Non-pigmented ciliary epithelial cell (primary cell): ENCODE results near the gene SFXN3.

Experiments
- DNase-seq: peaks from one replicate; pipeline ENCODE4 v3.0.0-alpha.2; 2010; ENCODE audit warnings: low read depth

The SFXN3 gene

DNA sequence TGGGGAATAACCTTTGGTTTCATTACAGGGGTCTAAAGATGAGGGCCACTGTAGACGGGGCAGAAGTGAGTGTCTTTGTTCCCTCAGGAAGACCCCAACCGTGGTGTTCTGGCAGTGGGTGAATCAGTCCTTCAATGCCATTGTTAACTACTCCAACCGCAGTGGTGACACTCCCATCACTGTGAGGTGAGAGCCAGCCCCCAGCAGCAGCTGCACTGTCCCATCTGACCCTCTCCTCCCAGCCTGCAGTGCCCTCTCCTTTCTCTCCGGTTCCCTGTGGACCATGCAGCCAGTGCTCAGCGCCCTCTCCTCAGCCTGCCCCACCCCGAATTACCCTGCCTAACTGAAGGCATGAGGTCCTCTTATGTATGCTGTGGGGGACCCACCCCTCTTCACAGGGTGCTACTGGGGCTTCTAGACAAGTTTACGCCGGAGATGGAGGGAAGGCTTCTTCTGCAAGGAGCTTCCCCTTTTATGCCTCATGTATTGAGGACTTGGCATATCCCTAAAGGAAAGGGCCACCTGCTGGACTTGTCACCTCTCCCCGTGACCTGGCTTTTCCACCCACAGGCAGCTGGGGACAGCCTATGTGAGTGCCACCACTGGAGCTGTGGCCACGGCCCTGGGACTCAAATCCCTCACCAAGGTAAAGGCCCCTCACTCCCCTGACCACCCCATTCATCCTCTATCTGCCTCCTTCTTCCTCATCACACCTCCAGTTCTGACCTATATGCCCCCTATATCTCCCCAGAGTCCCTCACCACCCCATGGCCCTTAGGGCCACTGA lies 5.1 kb downstream of the SFXN3 start:
- no peak for DNase-seq

DNA sequence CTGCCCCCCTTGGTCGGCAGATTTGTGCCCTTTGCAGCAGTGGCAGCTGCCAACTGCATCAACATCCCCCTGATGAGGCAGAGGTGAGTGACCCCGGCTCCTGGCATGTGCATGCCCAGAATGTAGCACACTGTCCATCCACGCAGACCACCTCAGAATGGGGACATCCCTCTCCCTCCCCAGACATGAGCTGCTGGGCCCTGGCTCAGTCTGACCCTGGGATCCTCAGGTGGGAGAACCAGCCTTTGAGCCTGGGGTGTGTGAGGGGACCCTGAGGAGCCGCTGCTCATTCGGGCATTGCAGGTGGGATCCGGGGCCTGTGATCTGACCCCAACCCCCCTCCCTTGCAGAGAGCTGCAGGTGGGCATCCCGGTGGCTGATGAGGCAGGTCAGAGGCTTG lies 5.7 kb downstream of the SFXN3 start:
- no peak for DNase-seq

DNA sequence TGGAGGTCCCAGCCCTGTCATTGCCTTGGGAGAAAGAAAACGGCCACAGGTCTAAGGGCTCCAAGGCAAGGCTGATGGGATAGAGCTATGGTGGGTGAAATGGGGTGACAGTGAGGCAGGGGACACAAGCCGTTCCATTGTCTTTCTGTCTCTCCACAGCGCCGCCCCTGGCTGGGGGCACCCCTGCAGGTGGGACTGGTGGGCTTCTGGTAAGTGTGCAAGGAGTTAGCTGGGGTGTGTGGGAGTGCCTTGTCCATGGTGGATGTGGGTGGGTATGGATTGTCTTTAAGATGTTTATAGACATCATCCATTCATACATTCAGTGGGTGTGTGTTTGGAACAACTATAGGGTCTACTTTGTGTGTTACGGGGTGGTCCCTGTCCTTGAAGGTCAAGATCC lies 7.5 kb downstream of the SFXN3 start:
- DNase-seq: no peak

DNA sequence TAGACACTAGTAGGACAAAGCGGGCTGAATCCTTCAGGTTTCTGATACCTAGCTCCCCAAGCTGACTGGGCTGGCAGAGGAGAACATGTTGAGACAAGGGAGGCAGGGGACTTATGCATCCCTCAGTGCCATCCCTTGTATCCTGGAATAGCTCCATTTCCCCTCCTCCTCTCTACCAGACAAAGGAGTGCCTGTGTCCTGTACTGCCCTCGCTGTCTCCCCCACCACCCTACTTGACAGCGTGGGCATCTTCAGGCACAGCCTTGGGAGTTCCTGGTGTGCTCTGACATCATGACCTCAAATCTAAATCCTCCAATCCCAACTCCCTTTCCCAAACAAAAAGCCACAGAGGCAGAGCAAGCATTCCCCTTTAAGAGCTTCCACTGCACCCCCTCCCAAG lies 9.0 kb downstream of the SFXN3 start:
- DNase-seq: no peak

DNA sequence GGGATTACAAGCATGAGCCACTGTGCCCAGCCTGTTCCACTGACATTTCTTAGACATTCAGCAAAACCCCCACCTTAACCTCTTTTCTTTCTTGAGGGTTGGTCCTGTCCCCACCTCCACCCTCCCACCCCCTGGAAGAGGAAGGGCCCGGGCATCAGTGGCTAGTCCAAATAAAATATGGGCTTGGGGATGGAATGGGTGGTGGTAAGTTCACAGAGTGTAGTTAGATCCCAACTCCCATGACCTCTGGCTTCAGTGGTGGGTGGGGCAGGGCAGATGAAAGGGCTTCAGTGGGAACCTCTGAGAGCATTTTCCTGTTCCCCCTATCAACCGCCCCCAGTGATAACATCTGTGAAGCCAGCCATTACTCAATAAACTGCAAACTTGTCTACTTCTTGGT lies 9.8 kb downstream of the SFXN3 start:
- no peak for DNase-seq

DNA sequence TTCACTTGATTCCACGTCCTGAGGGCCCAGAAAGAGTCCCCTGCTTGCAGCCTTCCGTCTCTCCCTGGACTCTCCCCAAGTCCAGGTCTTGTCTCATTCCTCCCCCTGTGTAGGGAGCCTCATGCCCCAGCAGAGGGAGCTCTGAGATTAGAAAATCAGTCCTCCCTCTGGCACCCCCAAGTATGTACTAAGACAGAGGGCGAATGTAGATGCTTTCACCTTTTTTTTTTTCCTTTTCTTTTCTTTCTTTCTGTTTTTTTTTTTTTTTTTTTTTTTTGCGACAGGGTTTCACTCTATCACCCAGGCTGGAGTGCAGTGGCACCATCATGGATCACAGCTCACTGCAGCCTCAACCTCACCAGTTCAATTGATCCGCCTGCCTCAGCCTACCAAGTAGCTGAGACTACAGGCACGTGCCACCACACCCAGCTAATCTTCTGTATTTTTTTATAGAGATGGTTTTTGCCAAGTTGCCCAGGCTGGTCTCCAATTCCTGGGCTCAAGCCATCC lies 10.3 kb downstream of the SFXN3 start:
- DNase-seq: no peak

DNA sequence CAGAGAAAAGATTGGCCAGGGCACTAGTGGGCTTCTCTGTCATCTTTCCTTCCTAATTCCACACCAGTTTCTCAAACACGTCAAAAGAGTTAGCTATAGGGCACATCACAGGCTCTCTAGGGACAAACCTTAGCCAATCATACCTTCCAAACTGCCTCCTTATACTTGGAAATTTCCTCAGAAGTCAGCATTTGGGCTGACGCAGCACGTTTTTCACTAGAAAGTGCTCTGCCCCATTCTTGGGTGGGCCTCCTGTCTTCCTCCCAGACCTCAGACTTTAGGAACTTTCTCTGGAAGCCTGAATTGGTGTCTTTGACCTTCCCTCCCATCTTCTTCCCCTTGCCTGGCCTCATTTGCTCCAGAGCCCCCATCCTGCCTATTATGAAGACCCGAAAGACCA lies 11.1 kb downstream of the SFXN3 start:
- no peak for DNase-seq

DNA sequence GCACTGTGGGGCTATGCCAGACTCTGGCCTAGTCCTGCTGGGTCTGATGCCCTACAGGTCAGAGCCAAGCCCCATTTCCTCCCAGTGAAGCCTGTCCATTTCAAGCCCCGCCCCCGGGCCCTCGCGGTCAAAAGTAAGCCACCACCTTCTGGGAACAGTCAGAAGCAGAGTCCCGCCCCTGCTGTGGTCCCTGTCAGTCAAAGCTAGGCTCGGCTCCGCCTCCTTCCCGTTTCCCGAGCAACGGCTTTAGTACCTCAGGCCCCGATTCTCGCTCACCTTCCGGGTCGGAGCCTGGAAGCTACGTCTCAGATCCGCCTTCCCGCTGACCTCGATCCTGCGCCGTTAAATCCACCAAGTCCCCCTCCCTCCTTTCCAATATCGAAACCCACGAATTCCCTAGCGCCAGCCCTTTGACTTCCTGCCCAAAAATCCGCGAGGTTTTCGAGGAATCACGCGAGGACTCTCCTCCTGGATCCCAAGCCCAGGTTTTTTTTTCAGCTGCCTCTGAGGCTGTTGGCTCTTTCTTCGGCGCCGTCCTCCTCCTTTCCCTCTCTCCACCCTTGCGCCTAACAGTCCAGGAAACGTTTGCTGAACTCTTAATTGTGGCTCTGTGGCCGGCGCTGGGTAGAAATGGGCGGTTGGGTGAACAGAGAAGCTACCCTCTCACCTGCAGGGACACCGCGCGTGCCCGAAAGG lies 11.8 kb downstream of the SFXN3 start:
- DNase-seq: peak; percentile 65

DNA sequence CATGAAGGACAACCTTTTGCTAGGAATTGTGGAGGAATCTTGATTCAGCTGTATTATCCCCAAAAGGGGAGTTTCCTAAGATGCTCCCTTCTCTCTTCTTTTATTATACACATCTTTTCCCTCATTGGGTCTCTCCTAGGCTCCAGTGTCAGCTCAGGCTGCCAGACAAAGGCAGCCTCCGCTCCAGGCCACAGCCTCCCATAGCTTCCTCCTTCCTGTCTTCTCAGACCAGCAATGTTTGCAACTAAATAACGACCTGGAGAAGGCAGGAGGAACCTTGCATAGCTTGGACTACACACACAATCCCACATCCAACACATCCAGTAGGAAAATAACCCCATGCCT lies 12.3 kb downstream of the SFXN3 start:
- no peak for DNase-seq

DNA sequence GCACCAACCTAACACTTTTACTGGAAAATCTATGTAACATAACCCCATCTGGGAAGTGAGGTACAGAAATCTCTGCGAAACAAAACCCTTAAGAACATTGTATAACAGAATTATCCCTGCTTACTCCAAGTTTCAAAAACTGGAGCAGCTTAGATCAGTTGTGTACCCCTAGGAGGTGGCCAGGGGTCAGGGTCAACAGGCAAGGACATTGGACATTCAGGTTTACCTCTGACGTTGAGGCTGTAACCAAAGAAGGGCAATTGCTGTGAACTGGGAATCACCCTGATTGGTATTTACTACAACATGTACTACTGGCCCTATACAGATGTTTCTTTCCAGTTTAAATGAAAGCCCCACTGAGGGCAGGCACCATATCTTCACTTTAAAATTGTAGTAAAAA lies 13.1 kb downstream of the SFXN3 start:
- DNase-seq: no peak

DNA sequence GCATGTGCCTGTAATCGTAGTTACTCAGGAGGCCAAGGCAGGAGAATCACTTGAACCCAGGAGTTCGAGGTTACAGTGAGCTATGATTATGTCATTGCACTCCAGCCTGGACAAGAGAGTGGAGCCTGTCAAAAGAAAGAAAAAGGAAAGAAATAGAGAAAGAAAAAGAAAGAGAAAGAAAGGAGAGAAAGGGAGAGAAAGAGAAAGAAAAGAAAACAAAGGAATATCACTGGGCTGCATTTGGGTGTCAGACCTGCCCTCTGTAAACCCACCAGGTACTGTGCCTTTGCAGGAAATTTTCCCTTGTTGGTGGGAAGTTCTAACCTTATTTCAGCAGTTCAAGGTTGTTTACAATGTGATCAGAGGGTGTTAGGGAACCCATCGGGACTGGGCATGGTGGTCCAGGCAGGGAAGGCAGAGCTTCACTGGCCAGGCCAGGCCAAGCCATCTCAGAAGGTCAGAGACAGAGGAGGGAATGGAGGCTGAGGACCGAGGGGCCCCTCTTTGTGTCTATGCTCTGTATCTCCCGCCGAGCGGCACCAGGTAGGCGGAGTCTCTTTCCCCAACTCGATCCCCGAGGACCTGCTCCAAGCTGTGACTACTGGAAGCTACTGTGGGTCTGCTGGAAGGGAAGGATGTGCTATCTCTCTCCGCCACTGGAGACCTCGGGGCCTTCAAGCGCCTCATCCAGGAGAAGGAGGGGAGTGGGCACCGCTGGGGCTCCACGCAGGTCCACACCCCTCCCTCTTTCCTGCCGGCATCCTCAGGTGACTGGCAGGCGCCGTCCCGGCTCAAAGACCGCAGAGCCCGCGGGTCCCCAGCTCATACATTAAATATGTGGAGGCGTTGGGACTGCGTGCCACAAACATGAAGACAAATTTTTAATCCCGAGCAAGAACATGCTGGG lies 15.6 kb downstream of the SFXN3 start:
- DNase-seq: no peak

DNA sequence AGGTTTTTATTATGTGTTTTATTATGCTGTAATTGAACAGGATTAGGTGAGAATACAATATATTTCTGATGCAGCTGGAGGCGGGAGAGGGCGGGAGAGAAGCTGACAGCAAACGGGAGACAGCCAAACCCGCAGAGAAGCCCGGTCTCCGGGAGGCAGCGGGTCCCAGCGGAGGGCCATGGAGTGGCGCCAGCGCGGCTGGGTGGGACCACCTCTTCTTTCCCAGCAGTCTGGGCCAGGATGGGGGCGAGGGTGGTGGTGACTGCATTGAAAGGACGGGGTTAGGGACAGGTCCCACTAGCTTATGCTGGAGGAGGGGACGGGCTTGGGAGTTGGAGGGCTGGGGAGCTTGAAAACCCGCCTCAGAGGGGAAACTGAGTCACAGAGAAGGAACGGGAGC lies 16.2 kb downstream of the SFXN3 start:
- DNase-seq: no peak

DNA sequence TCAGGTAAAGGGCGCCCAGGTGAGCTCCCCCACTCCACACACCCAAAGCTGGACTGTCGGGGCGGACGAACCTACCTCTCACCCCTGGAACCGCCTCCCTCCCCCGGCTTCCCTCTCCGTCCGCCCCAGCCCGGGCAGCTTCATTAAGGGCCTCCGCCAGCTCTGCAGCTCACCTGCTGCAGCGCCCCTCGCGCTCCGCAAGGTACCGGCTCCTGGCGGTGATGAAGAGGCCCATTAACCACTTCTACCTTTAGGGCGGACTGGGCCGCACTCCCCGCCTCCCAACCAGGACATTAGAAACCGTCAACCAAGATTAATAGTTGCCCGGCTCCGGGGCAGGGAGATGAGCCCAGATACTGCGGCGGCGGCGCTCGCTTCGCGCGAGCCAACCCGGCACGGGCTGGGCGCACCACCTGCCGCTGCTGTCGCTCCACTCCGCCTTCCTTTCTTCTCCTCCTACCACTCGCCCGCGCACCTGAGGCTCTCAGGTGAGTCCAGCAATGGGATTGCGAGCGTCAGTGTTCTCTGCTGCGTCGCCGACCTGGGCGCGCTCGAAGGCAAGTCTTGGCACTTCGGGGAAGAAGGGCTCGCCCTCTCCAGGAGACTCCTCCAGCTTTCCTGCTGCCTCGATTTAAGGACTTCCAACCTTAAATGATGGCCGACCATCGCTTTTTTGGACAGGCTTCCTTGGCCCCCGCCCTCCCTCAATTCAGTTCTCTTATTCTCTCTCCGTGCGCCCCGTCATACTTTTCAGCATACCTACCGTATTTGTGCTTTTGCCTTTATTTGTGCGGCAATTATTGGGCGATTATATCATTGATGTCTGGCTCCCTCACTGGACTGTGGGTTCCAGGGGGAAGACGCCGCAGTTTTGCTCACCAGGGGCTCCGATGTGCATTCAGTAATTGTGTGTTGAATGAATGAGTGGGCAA lies 17.2 kb downstream of the SFXN3 start:
- DNase-seq: no peak

DNA sequence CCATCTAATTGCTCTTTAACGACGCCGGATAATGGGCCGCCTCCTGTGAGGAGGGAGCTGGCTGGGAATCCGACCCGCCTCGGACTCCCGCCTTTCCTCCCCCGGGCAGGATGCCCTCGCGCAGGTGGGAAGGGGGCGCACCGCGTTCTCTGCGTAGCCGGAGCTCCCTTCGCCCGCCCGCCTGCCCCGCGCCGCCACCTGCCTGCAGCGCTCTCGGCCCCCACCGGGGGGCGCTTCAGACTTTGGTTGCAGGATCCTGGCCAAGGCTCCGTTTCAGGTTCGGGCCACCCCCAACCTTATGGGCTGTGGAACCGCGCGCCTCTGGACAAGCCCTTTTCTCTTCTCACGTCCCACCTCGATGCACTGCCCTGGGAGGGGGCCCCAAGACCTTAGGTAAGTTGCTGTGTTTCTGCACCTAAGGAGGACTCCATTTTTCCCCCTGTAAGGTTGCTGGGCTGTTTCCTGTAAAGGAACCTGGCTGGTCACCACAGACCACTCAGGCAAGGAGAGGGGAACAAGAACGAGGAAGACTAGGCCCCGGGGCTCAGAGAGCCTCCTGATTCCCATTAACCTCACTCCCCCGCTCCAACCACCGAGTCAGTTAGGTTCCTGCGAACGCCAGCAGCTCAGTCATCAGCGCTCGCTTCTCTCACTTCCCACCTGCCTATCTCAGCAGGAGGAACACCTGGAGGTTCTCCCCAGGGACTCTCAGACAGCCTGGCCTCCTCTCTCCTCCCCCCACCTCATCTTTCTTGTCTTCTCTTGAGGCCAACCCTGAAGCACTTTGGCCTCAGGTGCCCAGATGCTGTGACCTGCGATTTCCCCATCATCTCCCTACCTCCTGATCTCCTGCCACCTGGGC lies 19.4 kb downstream of the SFXN3 start:
- no peak for DNase-seq

DNA sequence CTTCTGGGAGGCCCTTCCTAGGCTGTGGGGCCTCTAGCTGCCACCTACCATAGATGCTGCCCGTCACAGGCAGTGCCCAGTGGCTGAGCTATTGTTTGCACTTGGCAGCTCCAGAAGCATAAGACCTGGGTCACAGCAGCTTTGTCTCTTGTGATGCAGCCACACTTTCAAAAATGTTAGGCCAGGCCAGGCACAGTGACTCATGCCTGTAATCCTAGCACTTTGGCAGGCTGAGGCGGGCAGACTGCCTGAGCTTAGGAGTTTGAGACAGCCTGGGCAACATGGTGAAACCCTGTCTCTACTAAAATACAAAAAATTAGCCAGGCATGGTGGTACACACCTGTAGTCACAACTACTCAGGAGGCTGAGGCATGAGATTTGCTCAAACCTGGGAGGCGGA lies 21.3 kb downstream of the SFXN3 start:
- DNase-seq: no peak

DNA sequence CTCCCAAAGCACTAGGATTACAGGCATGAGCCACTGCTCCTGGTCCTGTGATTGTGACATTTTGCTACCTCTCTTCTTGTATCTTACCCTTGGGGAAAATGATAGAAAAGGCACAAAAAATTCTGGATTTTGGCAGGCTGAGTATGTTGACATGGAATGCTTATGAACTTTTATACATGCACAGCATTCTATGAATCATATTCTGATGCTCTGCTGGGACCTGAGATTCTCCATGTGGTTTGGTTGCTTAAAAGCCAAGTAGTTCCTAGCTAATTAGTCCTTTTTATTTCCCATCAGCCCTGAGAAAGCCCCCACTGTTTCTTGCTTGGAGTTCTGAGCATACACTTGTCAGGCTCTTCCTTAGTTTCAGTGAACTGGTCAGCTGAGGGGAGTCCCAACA lies 22.5 kb downstream of the SFXN3 start:
- no peak for DNase-seq

DNA sequence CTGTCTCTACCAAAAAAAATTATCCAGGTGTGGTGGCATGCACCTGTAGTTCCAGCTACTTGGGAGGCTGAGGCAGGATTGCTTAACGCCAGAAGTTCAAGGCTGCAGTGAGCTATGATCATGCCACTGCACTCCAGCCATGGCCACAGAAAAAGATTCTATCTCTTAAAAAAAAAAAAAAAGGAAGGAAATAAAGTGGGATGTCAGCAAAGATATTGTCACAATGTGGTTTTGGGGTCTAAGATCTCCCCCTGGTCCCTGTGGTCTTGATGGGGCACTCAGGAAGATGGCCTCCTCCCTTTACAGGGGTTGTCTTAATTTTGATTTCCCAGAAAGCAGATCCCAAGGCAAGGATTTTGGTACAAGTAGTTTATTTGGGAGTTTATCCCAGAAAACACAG lies 23.3 kb downstream of the SFXN3 start:
- no peak for DNase-seq

DNA sequence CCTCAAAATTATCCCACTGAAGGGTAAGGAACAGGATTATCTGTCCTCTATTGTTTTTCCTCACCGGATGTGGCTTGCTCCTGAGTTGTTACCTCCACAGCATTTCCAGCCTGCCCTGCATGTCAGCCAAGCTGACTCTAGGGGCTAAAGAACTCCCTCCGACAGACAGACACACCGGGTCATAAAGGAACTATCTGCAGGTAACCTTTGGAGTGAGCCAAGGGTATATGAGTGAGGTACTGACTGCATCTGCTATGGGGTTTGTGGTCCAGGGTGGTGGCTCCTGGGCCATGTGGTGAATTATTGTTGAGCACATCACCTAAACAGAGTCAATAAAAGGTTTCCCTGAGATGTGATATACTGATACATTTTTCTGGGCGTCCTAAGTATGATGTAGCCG lies 23.8 kb downstream of the SFXN3 start:
- DNase-seq: no peak

DNA sequence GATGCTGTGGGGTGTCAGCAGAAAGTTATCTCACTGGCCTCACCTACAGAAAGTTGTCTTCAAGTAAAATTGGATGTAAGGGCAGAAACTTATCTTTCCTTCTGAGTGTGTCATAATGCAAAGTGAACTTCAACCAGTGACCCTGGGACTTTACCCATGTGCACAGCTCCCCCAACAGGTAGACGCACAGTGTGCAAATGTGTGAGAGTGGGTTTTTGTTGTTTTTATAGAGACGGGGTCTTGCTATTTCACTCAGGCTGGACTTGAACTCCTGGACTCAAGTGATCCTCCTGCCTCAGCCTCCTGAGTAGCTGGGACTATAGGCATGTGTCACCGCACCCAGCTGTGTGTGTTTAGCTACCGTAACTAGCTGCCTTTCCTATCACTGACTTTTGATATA lies 24.4 kb downstream of the SFXN3 start:
- no peak for DNase-seq

DNA sequence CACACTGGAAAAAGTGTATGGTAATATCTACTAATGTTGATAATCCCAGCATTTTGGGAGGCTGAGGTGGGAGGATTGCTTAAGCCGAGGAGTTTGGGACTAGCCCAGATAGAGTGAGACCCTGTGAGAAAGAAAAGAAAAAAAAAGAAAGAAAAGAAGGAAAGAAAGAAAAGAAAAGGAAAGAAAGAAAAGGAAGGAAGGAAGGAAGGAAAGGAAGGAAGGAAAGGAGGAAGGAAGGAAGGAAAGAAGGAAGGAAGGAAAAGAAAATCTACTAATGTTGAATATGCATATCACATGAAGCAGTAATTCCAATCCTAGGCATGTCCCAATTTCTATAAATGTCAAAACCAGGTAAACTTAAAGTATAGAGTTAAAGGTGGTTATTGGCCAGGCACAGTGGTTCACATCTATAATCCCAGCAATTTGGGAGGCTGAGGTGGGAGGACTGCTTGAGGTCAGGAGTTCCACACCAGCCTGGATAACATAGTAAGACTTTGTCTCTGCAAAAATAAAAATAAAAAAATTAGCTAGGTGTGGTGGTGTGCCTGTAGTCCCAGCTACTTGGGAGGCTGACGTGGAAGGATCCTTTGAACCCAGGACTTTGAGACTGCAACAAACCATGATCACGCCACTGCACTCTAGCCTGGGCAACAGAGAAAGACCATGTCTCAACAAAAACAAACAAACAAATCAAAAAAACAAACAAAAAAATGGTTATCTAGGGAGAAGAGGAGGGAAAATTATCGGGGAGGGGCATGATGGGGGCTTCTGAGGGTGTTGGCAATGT lies 25.5 kb downstream of the SFXN3 start:
- DNase-seq: no peak
